Measurements from ENCODE around the gene ARHGAP12.
A peak's percentile ranks its signal among the peaks of the same experiment; 100 is the strongest.
"Not testable (repeated sequence)": the region's sequence is repeated elsewhere in the genome, so short reads cannot be mapped to it uniquely, and the experiment has no call there.

The ARHGAP12 gene

DNA sequence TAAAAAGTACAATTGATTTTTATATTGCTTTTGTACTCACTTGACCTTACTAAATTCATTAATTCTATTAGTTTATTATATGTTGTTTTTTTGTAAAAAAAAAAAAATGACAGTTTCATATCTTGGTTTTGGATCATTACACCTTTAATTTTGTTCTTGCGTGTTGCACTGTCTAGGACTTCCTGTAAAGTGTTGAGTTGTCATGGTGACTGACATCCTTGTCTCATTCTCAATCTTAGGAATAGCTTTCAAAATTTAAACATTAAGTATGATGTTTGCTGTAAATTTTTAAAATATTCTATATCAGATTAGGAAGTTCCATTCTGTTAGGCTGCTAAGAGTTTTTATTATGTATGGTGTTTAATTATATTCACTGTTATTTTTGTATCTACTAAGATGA is 139.1 kb downstream of the ARHGAP12 start:
- Histone ChIP-seq H3K4me1 (no peaks in the 10 kb centered on the region), H3K27me3 (ENCODE audit: low read depth) (no peaks in the 10 kb centered on the region), H3K4me3 (no peak overlapping the region), H3K9me3 (no peaks in the 10 kb centered on the region), H3K36me3 (replicated peaks) (no peaks in the 10 kb centered on the region)
- DNase-seq (ENCODE audit: low spot score in 2 of 2), result no peak
- in situ Hi-C loops (cut with MboI; ENCODE audit: low sequenced_read_pairs), result no loop called here

DNA sequence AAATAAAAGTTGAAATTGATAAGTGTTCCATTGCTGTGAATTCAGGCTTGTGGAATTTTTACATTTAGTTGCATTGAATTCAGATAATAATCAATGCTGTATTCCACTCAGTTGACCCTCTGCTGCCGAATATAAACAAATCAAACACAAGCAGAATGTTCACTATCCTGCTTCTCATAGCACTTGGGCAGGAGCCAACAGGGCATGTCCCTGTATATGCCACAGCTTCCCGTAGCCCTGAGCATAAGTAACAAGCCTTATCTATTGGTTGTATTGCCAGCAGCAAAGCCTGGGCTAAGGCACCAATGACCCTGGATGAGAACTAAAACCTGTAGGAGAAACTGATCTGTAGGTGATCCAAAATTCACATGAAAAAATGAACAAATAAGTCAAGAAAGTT is 145.9 kb downstream of the ARHGAP12 start:
- Histone ChIP-seq H3K4me1 (no peaks in the 10 kb centered on the region), H3K9me3 (no peaks in the 10 kb centered on the region), H3K4me3 (no peak overlapping the region), H3K36me3 (replicated peaks) (no peaks in the 10 kb centered on the region), H3K27me3 (ENCODE audit: low read depth) (no peaks in the 10 kb centered on the region; the same call in 1 of the 2 replicates)
- in situ Hi-C loops (cut with MboI; ENCODE audit: low sequenced_read_pairs), result no loop called here
- no peak for DNase-seq (ENCODE audit: low spot score in 2 of 2)

DNA sequence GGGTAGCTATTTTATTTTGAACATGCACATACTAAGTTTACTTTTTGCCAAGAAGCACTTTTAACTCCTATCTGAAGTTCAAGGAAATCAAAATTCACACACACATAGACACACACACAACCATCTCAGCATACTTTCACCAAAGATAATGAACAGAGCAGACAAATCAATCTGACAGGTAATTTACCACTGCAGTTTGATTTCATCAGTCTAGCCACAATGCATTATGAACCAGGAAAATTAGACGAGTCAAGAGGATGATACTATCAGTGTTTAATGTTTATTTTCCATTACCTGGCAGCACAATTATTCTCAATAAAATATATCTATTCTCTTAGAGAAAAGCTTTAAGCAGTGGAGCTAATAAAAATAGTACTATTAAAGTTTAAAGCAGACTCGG is 147.9 kb downstream of the ARHGAP12 start:
- Histone ChIP-seq H3K9me3 (no peaks in the 10 kb centered on the region), H3K4me3 (no peak overlapping the region), H3K27me3 (ENCODE audit: low read depth) (no peaks in the 10 kb centered on the region; the same call in 1 of the 2 replicates), H3K4me1 (no peaks in the 10 kb centered on the region), H3K36me3 (replicated peaks) (no peaks in the 10 kb centered on the region)
- no peak for DNase-seq (ENCODE audit: low spot score in 2 of 2)
- in situ Hi-C loops (cut with MboI; ENCODE audit: low sequenced_read_pairs), result no loop called here

DNA sequence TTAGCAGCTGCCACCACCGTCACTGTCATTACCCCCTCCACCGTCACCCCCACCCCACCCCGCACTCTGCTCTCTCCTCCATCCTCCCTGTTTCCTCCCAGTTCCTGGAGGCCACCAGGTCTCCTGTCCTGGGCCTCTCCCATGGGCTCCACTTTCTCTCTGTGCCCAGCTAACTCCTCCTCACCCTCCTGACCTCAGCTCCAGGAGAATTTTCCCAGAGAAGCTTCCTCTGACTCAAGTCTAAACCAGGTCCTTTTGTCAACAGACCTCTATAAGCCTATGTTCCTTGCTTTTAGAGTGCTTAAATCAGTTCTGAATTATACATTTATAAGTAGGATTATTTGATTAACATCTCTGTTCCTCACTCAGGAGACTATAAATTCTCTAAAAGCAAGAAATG is 150.0 kb downstream of the ARHGAP12 start:
- Histone ChIP-seq H3K4me1 (no peaks in the 10 kb centered on the region), H3K9me3 (no peaks in the 10 kb centered on the region), H3K36me3 (replicated peaks) (no peaks in the 10 kb centered on the region), H3K4me3 (no peak overlapping the region), H3K27me3 (ENCODE audit: low read depth) (no peaks in the 10 kb centered on the region; the same call in 1 of the 2 replicates)
- DNase-seq (ENCODE audit: low spot score in 2 of 2), result no peak
- in situ Hi-C loops (cut with MboI; ENCODE audit: low sequenced_read_pairs), result no loop called here

DNA sequence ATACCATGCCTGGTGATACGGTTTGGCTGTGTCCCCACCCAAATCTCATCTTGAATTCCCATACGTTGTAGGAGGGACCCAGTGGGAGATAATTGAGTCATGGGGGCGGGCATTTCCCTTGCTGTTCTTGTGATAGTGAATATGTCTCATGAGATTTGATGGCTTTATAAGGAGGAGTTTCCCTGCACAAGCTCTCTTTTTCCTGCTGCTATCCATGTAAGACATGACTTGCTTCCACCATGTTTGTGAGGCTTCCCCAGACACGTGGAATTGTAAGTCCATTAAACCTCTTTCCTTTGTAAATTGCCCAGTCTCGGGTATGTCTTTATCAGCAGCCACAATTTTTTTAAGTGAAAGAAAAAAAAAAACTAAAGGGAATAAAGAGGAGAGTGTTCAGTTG is 152.5 kb downstream of the ARHGAP12 start:
- Histone ChIP-seq H3K27me3 (ENCODE audit: low read depth) (no peaks in the 10 kb centered on the region; the same call in 1 of the 2 replicates), H3K4me3 (no peak overlapping the region), H3K4me1 (no peaks in the 10 kb centered on the region), H3K9me3 (no peaks in the 10 kb centered on the region), H3K36me3 (replicated peaks) (no peaks in the 10 kb centered on the region)
- in situ Hi-C loops (cut with MboI; ENCODE audit: low sequenced_read_pairs), result no loop called here
- no peak for DNase-seq (ENCODE audit: low spot score in 2 of 2)

DNA sequence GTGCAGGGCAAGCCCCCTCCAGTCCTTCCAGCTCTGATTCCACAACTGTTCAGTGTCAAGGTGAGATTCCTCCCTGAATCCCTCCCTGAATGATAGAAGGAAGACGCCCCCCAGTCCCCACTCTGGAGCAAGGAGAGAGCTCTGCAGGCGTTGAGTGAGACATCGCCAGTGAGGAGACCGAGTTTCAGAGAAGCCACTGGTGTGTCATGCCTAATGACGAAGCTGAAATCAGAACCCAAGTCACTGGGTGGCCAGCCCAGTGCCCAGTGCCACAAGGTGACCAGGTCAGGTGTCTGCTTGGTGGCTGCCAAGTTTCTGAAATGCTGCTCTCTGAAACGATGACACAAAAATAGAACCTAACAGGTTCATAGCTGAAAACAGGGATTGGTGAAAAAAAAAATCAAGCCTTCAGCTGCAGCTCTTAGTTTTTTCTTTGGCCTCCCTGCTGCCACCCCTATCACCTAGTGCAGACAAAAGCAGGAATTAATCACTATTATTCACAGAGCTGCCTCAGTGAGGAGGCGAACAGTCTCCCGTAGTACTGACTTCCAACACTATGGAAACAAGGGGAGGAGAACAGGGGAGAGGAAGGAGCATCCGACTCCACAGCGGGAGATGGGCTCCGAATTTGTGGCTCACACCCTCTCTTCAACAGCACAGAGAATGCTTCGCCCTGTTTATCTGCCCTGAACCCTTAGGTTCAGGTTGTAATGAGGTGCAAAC is 153.5 kb downstream of the ARHGAP12 start:
- in situ Hi-C loops (cut with MboI; ENCODE audit: low sequenced_read_pairs), result no loop called here

DNA sequence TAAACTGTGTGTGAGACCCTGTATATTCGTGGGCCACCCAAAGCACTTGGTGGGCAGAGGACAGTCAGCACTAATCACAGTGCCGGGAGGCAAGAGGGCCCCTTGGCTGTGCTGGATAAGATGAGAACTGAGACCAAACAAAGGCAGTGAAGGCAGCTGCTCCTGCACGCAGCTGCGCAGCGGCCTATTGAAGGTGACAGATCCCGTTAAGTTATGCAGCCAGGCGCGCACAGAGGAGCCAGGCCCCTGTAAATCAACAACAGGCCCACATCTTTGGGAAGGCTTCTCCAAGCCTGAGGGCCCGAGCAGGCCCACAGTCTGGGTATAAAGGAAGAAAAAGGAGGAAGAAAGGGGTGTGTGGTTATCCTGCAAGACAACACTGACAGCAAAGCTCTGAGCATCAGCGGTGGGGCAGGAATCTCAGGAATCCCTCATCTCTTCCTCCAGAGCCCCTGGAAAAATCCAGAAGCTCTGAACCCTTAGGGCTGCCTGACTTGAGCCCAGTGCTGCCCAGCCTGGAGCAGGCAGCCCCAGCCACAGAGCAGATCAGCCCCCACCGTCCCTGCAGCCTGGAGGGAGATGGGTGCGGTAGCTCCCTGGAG is 154.2 kb downstream of the ARHGAP12 start:
- DNase-seq (ENCODE audit: low spot score in 2 of 2), result no peak

More for the DNA sequence above, 153.5 kb downstream of the ARHGAP12 start:
- Histone ChIP-seq H3K9me3 (no peaks in the 10 kb centered on the region), H3K27me3 (ENCODE audit: low read depth) (no peaks in the 10 kb centered on the region; the same call in 1 of the 2 replicates), H3K4me1 (no peaks in the 10 kb centered on the region), H3K4me3 (no peak overlapping the region), H3K36me3 (replicated peaks) (no peaks in the 10 kb centered on the region)
- no peak for DNase-seq (ENCODE audit: low spot score in 2 of 2)

DNA sequence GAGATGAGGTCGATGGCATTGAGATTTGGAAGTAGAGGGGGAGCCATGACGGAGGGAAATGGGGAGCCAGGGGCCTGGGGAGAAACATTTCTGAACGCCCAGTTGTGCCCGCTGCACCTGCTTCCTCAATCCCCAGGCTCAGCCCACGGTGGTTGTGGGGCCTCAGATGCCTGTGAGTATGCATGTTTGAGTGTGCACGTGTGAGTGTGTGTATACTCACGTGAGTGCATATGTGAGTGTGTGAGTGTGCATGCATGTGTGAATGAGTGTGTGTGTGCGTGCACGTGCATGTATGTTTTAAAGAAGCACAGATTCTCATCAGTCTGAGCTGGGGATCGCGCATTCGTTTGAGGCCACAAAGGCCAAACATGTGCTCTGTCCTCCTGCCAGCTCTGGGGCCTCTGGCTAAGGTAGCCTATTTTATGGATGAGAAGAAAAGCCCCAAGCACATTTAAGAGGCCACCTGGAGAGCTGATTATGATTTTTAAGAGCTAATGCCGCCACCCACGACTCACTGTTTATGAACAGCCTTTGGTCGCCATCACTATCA is 154.8 kb downstream of the ARHGAP12 start:
- no peak for DNase-seq (ENCODE audit: low spot score in 2 of 2)
- peaks cover 3% of the 10 kb centered on the region; the same call in 1 of the 2 replicates for H3K4me1 ChIP-seq
- no peaks in the 10 kb centered on the region for H3K36me3 ChIP-seq (replicated peaks)
- H3K9me3 ChIP-seq, result no peaks in the 10 kb centered on the region
- no peak overlapping the region for H3K4me3 ChIP-seq
- H3K27me3 ChIP-seq (ENCODE audit: low read depth), result no peaks in the 10 kb centered on the region
- in situ Hi-C loops (cut with MboI; ENCODE audit: low sequenced_read_pairs), result no loop called here

More for the DNA sequence above, 154.2 kb downstream of the ARHGAP12 start:
- H3K4me1 ChIP-seq, result peaks cover under 1% of the 10 kb centered on the region; the same call in 1 of the 2 replicates
- H3K9me3 ChIP-seq, result no peaks in the 10 kb centered on the region
- no peaks in the 10 kb centered on the region for H3K36me3 ChIP-seq (replicated peaks)
- no peak overlapping the region for H3K4me3 ChIP-seq
- in situ Hi-C loops (cut with MboI; ENCODE audit: low sequenced_read_pairs), result no loop called here
- H3K27me3 ChIP-seq (ENCODE audit: low read depth), result no peaks in the 10 kb centered on the region

DNA sequence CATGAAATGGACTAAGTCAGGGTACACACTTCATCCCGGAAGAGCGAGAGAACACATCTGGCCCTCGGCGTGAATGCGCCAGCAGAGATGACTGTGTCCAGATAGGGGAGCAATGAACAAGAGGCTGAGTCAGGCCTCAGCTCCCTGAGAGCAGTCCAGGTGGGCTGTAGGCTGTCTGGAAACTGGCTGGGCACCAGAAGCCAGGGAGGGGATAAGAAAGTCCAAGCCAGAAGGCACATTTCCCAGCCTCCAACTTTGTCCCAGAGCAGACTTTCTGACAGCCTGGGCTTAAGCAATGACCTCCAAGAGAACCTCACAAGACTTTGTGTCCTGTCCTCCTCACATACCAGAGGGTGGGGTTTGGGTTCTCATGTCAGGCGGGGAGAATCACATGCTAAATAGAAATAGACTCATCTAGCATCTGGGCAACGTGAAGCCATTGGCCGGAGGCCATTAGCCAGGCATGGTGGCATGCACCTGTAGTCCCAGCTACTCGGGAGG is 157.2 kb downstream of the ARHGAP12 start:
- no peaks in the 10 kb centered on the region for H3K27me3 ChIP-seq (ENCODE audit: low read depth)
- peaks cover 3% of the 10 kb centered on the region; the same call in 1 of the 2 replicates for H3K4me1 ChIP-seq
- no peak overlapping the region for H3K4me3 ChIP-seq
- no peaks in the 10 kb centered on the region for H3K36me3 ChIP-seq (replicated peaks)
- no peak for DNase-seq (ENCODE audit: low spot score in 2 of 2)
- no peaks in the 10 kb centered on the region for H3K9me3 ChIP-seq
- in situ Hi-C loops (cut with MboI; ENCODE audit: low sequenced_read_pairs), result no loop called here

DNA sequence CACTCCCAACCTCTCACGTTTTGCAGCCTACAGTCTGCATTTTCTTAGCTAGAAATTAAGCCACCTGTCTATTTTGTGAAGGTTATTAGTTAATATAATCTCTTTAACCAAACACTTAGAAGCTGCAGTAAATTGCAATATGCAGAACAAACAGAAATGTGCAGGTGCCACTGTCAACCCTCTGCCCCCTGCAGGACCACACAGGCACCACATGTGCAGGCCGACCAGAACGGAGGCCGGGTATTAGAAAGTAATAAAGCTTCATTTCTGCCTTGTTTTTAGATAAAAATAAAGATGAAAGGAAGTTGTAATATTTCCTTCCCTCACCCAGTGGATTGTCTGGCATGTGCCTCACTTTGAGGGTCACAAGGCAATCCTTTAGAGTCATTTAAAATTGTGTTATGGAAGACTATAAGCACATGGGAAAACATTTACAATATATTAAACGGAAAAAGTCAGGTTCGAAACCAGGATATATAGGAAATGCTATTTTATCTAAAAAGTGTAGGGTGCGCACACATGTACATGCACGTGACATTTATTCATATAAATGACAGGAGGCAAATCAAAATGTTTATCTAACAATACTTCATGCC is 158.2 kb downstream of the ARHGAP12 start:
- H3K4me3 ChIP-seq, result no peak overlapping the region
- in situ Hi-C loops (cut with MboI; ENCODE audit: low sequenced_read_pairs), result no loop called here
- DNase-seq (ENCODE audit: low spot score in 2 of 2), result peak; percentile 44 to 68
- H3K9me3 ChIP-seq, result no peaks in the 10 kb centered on the region
- H3K27me3 ChIP-seq (ENCODE audit: low read depth), result no peaks in the 10 kb centered on the region
- peaks cover 3% of the 10 kb centered on the region; the same call in 1 of the 2 replicates for H3K4me1 ChIP-seq
- no peaks in the 10 kb centered on the region for H3K36me3 ChIP-seq (replicated peaks)

DNA sequence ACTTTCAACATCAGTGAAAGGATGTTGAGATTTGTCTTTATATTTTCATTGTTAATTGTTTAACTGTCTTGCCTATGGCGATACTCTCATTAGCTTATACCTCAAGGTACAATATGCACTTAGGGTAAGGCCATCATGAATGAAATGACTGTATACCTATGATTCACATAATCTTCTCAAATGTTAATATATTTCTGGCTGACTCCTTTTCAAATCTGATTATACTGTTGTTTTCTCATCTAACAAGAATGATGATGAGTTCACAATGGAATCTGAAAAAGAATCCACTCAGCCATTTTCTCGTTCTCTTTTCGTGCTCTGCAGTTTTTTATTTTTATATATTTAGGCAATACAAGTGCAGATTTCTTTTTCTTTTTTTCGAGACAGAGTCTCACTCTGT is 159.1 kb downstream of the ARHGAP12 start:
- Histone ChIP-seq H3K27me3 (ENCODE audit: low read depth) (no peaks in the 10 kb centered on the region), H3K36me3 (replicated peaks) (no peaks in the 10 kb centered on the region), H3K4me1 (peaks cover 3% of the 10 kb centered on the region; the same call in 1 of the 2 replicates), H3K9me3 (no peaks in the 10 kb centered on the region), H3K4me3 (no peak overlapping the region)
- in situ Hi-C loops (cut with MboI; ENCODE audit: low sequenced_read_pairs), result no loop called here
- DNase-seq (ENCODE audit: low spot score in 2 of 2), result no peak

DNA sequence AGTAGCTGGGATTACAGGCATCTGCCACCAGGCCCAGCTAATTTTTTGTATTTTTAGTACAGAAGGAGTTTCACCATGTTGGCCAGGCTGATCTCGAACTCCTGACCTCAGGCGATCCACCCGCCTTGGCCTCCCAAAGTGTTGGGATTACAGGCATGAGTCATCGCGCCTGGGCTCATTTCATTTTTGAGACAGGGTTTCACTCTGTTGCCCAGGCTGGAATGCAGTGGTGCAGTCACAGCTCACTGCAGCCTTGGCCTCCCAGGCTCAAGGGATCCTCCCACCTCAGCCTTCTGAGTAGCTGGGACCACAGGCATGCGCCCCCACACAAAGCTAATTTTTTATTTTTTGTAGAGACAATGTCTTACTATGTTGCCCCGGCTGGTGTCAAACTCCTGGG is 159.7 kb downstream of the ARHGAP12 start:
- H3K4me3 ChIP-seq; H3K9me3 ChIP-seq; H3K27me3 ChIP-seq (ENCODE audit: low read depth); H3K4me1 ChIP-seq; DNase-seq (ENCODE audit: low spot score in 2 of 2); H3K36me3 ChIP-seq (replicated peaks); in situ Hi-C loops (cut with MboI; ENCODE audit: low sequenced_read_pairs): not testable (repeated sequence)

DNA sequence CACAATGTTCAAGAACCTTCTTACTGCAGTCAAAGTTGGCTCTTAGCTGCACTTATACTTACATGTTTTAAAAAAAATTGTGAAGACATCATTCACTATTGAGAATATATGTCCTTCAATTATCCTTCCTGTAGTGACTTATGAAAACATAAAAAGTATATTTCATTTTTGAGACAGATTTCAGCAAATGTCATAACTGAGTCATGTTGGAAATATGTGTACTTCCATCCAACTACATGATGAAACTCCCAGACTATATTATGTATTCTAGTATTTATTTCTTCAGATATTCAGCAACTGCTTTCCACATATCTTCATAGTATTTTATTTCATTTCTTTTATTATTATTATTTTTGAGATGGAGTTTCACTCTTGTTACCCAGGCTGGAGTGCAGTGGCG is 160.2 kb downstream of the ARHGAP12 start:
- Histone ChIP-seq H3K27me3 (ENCODE audit: low read depth) (no peaks in the 10 kb centered on the region), H3K9me3 (no peaks in the 10 kb centered on the region), H3K4me1 (peaks cover 3% of the 10 kb centered on the region; the same call in 1 of the 2 replicates), H3K36me3 (replicated peaks) (no peaks in the 10 kb centered on the region), H3K4me3 (no peak overlapping the region)
- no peak for DNase-seq (ENCODE audit: low spot score in 2 of 2)
- in situ Hi-C loops (cut with MboI; ENCODE audit: low sequenced_read_pairs), result no loop called here

DNA sequence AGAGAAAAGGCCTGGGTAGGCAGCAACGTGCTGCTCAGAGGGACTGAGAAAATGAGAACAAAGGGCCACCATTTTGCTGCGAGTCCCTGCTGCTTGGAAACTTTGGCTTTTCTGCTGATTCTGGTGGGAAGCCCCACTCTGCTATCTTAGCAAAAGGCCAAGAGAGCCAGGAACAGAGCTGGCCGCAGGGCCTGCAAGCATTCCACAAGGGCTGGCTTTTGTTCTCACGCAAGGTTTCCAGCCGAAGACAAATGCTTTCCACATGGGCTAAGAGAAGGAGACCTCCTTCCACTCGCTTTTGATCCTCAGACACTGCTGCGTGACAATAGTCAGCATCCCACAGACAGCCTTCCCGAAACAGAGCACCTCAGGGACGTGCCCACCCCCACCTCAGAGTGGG is 163.1 kb downstream of the ARHGAP12 start:
- no peak for DNase-seq (ENCODE audit: low spot score in 2 of 2)
- Histone ChIP-seq H3K9me3 (no peaks in the 10 kb centered on the region), H3K4me3 (no peak overlapping the region), H3K4me1 (peaks cover 6% of the 10 kb centered on the region), H3K36me3 (replicated peaks) (no peaks in the 10 kb centered on the region), H3K27me3 (ENCODE audit: low read depth) (no peaks in the 10 kb centered on the region)
- in situ Hi-C loops (cut with MboI; ENCODE audit: low sequenced_read_pairs), result no loop called here

Data from HAP-1 (cell line).